DMS114 treated with DMSO at 0.1 percent for 48 hours (cell line): Measurements from ENCODE around the gene TMEM38A.
A peak's percentile ranks its signal among the peaks of the same experiment; 100 is the strongest.
"Not testable (repeated sequence)": the region's sequence is repeated elsewhere in the genome, so short reads cannot be mapped to it uniquely, and the experiment has no call there.

Source experiments
- DNase-seq: peaks from one replicate; lab custom pipeline; 2025; ENCODE audit not compliant: unreplicated experiment; lab: John Stamatoyannopoulos, UW

TMEM38A gene

DNA sequence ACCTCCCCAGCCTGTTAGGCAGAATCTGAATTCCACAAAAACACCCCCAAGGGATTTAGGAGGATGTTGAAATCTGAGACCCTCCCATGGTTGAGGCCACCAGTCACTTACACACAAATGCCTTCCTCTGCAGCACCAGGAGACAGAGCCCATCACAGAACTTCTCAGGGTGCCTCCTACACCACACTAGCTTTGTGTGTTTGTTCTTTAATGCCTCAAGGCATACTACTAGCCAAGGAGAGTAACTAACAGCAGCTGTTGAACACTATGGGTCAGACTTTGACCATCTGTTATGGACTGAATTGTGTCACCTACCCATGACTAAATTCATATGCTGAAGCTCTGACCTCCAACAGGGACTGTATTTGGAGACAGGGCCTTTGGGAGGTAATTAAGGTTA is 23.4 kb upstream of the TMEM38A start:
- DNase-seq = no peak

DNA sequence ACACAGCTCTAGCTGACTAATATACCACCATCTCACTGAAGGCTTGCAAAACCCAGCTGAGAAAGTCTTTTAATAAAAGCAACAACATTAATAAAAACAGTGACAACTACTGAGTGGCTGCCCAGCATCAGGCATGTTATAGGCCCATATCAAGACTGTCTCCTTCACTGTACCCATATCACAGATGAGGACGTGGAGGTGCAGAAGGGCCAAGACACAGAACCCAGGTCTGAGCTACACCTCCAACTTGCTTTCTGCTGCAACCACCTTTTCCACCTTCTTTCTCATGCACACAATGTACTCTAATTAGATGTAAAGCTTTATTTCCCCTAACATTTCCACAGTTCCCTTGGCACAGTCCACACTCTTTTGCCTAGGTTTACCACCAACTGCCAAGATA is 22.3 kb upstream of the TMEM38A start:
- DNase-seq = no peak

DNA sequence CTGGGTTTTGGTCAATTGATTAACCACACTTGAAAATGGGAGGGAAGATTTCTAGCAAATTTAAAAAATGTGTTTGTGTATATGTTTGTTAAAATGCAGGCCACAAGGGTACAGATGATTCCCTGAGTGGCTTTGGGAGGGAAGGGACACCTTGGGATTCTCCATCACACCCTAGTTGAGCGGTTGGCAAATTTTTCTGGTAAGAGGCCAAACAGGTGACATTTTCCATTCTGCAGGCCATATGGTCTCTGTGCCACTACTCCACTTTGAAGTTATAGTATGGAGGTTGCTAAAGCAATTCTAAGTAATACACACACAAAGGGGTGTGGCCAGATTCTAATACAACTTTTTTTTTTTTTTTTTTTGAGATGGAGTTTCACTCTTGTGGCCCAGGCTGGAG is 20.0 kb upstream of the TMEM38A start:
- DNase-seq = no peak

DNA sequence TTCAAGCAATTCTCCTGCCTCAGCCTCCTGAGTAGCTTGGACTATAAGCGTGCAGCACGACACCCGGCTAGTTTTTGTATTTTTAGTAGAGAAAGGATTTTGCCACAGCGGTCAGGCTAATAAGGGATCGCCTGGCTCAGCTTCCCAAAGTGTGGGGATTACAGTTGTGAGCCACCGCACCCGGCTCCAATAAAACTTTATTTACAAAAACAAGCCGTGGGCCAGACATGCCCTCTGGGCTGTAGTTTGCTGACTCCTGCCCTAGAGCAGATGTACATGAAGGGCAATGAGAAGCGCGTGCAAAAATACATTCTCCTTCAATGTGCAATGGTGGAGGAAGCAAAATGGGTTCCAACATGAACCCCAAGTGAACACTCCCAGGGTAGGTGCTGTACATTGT is 19.2 kb upstream of the TMEM38A start:
- DNase-seq = no peak

DNA sequence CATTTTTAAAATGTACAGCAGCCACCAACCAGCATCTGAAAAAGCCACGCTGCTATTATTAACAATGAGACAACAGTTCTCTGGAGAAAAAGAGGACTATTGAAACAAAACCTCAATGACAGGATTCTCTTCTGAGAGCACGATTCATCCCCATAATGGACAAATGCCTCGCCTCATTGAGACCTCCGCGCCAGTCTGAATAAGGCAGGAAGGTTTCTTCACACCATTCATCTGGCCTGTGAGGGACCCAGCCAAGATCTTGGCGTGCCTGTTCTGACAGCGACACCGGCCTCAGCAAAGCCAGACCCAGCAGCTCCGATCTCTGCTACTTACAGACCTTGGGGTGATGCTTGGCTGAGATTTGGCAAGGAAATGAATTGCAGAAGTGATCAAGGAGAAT is 15.8 kb upstream of the TMEM38A start:
- DNase-seq = no peak

DNA sequence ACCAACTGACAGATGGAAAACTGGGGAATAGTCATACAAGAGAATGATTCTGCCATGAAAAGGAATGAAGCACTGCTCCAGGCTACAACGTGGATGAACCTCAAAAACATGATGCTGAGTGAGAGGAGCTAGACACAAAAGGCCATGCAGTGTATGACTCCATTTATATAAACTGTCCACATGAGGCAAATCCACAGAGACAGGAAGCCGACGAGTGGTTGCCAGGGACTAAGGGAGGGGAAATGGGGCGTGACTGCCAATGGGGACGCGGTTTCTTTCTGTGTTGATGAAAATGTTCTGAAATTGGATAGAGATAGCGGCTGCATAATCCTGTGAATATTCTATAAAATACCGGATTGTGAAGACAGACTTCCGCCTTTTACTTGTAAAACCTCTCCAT is 11.2 kb upstream of the TMEM38A start:
- DNase-seq = no peak

DNA sequence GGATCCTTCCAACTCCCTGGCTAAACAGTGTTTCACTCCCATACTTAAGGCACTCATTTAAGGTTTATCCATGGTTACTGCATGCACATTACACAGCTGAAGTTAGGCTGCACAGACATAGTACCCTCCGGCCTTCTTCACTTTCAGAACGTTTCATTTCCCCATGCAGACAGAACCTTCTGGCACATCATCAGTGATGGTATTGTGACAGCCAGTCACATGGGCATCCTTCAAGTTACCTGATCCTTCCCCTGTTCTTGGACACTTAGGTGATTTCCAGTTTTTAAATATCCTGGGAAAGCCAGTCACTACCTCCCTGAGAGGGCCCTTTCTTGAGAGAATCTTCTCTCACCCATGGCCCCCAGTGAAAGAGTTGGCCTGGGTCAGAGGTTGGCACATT is 10.1 kb upstream of the TMEM38A start:
- DNase-seq = no peak

DNA sequence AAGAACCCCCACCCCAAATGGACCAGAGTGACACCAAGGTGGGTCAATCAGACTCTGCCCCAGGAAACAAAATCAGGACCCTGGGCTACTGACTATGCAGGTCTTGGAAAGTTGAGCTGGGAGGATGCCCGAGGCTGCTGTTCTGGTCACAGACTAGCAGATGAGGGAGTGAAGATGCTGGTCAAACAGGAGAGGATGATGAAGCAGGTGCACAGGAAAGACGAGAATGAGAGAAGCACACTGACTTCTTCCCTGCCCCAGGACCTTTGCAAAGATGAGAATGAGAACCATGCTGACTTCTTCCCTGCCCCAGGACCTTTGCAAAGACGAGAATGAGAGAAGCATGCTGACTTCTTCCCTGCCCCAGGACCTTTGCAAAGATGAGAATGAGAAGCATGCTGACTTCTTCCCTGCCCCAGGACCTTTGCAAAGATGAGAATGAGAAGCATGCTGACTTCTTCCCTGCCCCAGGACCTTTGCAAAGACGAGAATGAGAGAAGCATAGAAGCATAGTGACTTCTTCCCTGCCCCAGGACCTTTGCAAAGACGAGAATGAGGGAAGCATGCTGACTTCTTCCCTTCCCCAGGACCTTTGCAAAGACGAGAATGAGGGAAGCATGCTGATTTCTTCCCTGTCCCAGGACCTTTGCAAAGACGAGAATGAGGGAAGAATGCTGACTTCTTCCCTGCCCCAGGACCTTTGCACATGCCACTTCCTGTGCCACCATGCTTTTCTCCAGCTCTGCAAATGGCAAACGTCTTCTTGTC is 9.3 kb upstream of the TMEM38A start:
- not testable (repeated sequence) for DNase-seq

DNA sequence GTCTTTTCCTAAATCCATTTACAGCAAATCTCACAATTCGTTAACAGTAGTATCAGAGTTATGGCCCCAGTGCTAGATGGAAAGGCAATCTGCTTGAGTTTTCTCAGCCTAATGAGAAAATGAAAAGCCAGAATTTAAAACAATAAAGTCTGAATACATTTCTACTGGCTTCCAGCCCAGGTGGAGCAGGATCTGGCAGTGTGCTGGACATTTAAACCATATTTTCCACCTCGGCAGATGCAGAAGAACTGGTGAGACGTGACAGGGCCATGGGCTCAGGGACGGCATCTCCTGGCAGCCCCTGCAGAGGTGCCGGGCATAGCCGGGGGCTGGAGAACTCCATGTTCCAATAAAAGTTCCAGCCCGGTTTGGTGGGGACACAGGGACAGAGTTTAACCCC is 8.1 kb upstream of the TMEM38A start:
- DNase-seq = no peak

DNA sequence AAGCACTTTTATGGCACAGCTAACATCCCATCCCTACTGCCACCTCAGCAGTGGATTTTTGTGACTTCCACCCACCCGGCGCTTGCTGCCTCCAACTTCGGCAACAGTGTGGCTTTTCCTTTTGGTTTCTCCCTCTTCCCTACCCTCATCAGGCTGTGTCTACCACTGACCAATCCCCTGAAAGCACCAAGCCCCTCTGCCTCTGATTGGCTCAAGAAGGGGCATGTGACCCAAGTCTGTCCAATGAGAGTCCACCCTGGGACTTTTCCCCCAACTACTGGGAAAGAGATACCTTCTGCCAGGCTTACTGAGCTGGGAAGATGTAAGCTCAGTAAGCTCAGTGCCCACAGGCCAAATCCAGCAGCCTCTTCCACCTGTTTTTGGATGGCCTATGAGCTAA is 6.8 kb upstream of the TMEM38A start:
- no peak for DNase-seq

DNA sequence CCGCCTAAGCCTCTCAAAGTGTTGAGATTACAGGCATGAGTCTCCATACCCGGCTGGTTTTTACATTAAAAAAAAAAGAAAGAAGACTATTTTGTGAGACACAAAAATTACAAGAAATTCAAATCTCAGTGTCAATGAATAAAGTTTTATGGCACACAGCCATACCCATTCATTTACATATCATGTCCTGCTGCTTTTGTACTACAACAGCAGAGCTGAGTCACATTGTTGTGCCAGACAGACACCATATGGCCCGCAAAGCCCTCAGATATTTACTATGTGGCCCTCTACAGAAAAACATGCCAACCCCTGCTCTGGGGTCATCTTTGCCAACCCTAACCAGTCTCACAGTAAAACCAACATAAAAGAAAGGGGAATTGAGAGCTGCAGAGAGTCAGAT is 6.3 kb upstream of the TMEM38A start:
- no peak for DNase-seq

DNA sequence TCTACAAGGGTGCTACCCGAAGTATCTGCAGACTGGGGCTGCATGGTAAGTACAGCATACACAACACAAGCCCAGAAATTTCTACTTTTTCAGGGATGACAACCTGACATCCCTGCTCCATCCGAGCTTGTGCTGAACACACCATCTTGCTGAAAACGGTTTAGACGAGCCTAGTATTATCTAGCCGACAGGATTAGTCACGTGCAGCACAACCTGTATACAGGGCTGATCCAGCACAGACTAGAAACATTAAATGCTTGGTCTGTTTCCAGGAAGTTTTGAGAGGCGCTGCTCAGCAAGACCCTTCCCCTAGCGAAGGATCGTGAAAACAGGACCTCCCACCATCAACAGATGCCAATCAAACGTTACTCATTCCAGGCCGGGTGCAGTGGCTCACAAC is 5.2 kb upstream of the TMEM38A start:
- DNase-seq = no peak

DNA sequence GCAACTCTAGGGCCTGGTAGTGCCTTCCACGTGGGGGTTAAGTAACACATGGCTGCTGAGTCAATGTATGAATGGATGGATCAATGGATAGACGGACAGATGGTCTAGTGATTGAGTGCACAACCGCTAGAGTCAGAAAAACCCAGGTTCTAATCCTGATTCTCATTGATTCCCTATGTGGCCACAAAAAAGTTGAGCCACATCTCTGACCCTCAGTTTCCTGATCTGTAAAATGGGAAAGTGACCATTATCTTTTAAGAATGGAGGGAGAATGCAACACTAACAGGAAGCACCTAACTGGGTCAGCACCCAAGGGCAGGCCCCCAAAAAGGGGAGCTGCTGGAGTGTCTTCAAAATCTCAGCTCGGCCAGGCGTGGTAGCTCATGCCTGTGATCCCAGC is 3.6 kb upstream of the TMEM38A start:
- DNase-seq = no peak

DNA sequence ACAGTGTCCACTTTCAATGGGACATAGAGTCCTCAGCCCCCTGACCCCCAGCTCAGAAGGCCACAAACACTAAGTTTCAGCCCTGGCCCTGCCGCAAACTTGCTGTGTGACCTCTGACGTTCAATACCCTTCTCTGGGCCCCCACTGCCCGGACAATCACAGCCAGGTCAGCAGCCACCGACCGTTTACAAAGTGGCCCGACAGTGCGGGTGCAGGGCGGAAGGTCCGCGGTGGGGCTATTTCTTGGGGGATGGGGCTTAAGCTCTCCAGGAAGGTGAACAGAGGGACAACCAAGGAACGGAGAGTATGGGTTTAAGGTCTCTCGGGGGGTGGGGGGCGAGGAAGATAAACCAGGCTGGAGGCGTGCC is 1.5 kb upstream of the TMEM38A start:
- no peak for DNase-seq

DNA sequence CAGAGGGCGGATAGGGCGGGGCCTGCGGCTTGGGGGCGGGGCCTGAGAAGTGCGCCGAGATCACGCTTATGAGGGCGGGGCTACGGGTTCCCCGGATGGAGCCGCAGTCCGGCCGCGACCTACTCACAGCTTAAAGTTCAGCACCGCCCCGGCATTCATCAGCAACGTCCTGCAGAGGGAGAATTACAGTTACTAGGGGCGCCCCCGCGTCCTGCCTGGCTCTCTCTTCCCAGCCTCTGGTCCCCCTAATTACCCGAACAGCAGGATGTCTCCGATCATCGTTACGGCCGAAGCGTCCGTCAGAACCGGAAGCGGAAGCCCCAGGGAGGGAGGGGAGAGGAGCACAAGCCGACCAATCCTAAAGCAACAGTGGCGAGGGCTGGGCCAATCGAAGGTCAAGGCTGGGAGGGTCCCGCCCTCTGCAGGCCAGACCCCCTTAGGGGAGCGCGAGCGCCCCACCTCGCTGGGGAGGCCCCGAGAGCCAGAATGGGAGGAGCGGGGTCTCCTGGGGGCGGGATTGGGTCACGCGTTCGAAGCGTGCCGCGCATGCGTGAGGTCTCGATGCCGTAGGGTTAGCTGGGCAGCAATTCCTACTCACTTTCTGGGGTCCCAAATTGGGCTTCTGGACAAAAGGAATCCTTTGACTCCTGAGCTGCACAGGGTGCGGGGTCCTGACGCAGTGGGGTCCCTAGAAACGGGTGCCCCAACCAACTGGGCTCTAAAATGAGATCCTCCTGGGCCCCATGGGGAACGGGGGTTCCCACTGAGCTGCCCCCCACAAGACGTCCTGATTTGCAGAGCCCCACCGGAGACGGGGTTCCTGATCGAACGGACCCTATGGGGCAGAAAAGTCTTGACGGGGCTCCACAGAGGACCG is 869 bp upstream of the TMEM38A start, which contains the start of gene SMIM7:
Gene SMIM7 (minus strand): TSS at position 313 of the 877 bp plus-strand sequence. CDS start 34 bp downstream, at position 279.
- DNase-seq = peak; percentile 98

DNA sequence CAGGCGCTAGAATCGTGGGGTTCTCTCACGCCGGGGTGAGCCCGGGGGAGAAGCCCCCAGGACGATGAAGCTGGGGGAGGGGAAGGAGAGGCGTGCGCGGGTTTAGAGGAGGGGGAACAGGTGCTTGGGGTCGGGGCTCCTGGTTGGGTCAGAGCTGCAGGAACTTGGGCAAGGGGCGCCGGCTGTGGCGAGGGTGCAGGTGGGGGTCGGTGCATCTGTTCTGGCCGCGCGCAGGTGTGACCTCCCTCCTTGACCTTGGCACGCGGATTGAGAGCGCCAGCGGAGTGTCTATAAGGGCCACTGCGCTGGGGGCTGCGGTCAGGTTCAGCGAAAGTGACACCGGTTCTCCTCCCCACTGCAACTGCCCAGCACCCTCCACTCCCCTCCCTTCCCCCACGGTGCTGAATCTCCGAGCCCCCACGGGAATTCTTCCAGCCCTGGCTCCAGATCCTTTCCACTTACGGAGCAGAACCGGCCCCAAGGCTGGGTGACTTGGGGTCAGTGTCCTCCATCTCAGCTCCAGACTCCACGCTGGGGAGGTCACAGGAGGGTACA is 618 bp downstream of the TMEM38A start:
- DNase-seq = no peak

DNA sequence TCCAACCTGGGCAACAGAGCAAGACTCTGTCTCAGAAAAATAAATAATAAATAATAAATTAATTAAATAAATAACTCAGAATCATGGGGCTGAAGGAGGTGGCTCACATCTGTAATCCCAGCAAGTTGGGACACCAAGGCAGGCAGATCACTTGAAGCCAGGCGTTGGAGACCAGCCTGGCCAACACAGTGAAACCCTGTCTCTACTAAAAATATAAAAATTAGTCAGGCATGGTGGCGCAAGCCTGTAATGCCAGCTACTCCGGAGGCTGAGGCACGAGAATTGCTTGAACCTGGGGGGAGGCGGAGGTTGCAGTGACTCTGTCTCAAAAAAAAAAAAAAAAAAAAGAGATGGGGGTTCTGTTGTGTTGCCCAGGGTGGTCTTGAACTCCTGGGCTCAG is 7.2 kb downstream of the TMEM38A start:
- DNase-seq = no peak

DNA sequence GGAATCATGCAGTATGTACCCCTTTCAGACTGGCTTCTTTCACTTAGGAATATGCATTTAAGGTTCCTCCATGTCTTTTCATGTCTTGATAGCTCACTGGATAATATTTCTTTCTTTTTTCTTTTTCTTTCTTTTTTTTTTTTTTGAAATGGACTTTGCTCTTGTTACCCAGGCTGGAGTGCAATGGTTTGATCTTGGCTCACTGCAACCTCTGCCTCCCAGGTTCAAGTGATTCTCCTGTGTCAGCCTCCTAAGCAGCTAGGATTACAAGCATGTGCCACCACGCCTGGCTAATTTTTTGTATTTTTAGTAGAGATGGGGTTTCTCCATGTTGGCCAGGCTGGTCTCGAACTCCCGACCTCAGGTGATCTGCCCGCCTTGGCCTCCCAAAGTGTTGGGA is 7.8 kb downstream of the TMEM38A start:
- DNase-seq = not testable (repeated sequence)

DNA sequence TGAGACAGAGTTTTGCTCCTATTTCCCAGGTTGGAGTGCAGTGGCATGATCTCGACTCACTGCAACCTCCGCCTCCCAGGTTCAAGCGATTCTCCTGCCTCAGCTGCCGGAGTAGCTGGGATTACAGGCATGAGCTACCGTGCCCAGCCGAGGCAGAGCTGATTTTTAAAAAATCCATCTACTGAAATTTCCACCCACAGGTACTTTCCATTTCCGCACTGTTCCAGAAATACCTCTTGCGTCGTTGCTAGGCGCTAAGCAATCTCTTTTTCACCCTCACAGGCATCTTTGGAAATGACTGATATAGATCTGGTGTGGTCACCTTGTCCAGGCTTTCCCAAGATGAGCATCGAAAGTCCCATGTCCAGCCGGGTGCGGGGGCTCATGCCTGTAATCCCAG is 9.4 kb downstream of the TMEM38A start:
- no peak for DNase-seq

DNA sequence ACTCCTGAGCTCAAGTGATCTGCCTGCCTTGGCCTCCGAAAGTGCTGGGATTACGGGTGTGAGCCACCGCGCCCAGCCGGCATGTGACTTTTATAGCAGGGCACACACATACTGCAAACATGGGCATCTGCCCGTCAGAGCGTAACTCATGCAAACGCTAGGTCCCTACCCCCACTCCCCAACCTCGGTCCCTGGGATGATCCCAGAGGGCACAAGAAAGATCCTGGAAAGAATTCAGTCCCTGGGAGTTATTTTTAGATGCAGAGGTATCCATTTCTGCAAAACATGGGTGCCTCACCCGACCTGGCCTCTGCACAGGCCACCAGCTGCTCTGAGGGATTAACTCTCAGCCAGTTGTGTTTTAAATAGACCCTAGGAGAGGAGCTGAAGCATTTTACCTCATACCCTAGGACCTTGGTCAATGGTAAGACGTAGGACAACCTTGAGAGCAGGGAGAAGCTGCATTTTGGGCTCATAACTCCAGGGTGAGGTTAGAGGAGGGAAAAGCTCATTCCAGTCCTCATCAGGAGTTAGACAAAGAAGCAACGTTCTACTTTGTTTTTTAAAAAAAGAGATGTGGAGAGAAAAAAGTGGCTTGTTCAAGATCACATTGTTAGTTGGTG is 10.8 kb downstream of the TMEM38A start:
- DNase-seq = no peak

DNA sequence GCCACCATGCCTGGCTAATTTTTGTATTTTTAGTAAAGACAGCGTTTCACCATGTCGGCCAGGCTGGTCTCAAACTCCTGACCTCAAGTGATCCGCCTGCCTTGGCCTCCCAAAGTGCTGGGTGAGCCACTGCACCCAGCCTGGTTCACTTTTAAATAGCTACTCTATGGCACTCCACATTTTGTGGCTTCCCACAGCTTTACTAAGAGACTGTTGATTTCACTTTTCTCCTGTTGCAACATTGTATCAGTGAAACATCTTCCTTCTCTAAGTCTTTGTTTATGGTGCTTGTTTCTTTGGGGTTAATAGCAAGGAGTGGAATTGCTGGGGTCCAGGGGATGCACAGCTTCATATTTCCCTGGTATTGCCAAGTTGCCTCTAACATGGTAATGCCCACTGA is 12.3 kb downstream of the TMEM38A start:
- no peak for DNase-seq

DNA sequence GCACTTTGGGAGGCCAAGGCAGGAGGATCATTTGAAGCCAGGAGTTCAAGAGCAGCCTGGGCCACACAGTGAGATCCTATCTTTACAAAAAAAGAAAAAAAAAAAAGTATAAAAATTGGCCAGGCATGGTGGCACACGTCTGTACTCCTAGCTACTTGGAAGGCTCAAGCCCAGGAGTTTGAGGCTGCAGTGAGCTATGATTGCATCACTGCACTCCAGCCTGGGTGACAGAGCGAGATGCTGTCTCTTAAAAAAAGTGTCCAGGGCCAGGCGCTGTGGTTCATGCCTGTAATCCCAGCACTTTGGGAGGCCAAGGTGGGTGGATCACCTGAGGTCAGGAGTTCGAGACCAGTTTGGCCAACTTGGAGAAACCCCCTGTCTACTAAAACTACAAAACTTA is 12.9 kb downstream of the TMEM38A start:
- DNase-seq = not testable (repeated sequence)
